PC-9 (cell line): ENCODE measurements around the gene FOXD1.

Experiments
- EZH2 ChIP-seq: fragments of 200-600 bp; sonication (generic); IDR thresholded peaks from 2 replicates; pipeline ENCODE4 v1.8.0; 2017; ENCODE audit warnings: antibody characterized with exemption, low read depth
- TF ChIP-seq, protein P1 (sequence below): fragments of 200-600 bp; sonication (generic); conservative IDR thresholded peaks from 2 replicates; pipeline ENCODE4 v1.6.1; 2017; ENCODE audit warnings: mixed run types, antibody characterized with exemption, mild to moderate bottlenecking, moderate library complexity

DNA sequence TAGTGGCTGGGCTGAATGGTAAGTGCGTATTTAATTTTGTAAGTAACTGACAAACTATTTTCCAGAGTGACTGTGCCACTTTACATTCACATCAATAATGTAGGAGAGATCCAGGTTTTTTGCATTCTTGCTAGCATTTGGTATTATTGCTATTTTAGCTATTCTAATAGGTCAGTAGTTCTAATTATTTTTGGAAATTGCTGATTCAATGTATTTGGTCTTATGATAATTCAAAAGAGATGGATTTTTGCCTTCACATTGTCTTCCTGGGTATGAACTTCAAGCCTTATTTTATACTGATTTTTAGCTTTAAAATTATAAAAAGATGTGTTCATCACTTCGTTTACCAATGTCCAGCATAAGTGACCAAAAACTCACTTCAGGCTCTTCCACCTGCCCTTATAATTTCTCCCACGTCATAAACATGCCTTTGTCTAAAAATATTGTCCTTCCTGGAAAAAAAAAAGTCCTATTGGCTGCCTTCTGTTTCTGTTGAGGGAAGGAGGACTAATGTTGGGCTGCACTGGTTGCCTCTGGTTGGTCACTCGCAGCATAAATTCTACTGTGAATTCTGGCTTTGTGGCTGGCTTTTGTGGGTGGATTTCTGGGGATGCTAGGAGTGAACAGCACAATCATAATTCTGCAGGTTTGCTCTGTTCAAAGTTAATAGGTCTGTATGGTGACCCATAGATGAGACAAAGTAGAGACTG lies 15.2 kb downstream of the FOXD1 start:
- TF ChIP-seq, protein P1, sequence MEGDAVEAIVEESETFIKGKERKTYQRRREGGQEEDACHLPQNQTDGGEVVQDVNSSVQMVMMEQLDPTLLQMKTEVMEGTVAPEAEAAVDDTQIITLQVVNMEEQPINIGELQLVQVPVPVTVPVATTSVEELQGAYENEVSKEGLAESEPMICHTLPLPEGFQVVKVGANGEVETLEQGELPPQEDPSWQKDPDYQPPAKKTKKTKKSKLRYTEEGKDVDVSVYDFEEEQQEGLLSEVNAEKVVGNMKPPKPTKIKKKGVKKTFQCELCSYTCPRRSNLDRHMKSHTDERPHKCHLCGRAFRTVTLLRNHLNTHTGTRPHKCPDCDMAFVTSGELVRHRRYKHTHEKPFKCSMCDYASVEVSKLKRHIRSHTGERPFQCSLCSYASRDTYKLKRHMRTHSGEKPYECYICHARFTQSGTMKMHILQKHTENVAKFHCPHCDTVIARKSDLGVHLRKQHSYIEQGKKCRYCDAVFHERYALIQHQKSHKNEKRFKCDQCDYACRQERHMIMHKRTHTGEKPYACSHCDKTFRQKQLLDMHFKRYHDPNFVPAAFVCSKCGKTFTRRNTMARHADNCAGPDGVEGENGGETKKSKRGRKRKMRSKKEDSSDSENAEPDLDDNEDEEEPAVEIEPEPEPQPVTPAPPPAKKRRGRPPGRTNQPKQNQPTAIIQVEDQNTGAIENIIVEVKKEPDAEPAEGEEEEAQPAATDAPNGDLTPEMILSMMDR = no peak
- no peak for TF ChIP-seq EZH2
